ENCODE data around the gene GJA9.
"Not testable (repeated sequence)": the region's sequence is repeated elsewhere in the genome, so short reads cannot be mapped to it uniquely, and the experiment has no call there.

GRCh38 chr1:38836316-38836715 lies 45.1 kb downstream of the GJA9 start:
- TF ChIP-seq CTCF (conservative IDR thresholded peaks at IDR 0.05; ENCODE audit: low read depth, low read length); POLR2A (IDR thresholded peaks at IDR 0.05; ENCODE audit: low read depth, low read length); RCOR1 (IDR thresholded peaks at IDR 0.05; ENCODE audit: insufficient replicate concordance, low read length); RFX5 (IDR thresholded peaks at IDR 0.05; ENCODE audit: low read depth, low read length); FOS (IDR thresholded peaks at IDR 0.05; ENCODE audit: low read depth, low read length); SMC3 (IDR thresholded peaks at IDR 0.05; ENCODE audit: low read depth, low read length); NFE2L2 (IDR thresholded peaks at IDR 0.05; ENCODE audit: low read depth, low read length); CEBPB (IDR thresholded peaks at IDR 0.05; ENCODE audit: low read depth, low read length); RAD21 (IDR thresholded peaks at IDR 0.05; ENCODE audit: low read length); MXI1 (IDR thresholded peaks at IDR 0.05; ENCODE audit: borderline replicate concordance, low read depth, low read length); CHD1 (IDR thresholded peaks at IDR 0.05; ENCODE audit: low read depth, low read length); USF2 (IDR thresholded peaks at IDR 0.05; ENCODE audit: low read depth, low read length); BHLHE40 (IDR thresholded peaks at IDR 0.05; ENCODE audit: low read depth, low read length): not testable (repeated sequence)
